NCI-H2227 treated with DMSO at 0.1 percent for 48 hours (cell line): Measurements from ENCODE around the gene SUGCT.
"Not testable (repeated sequence)": the region's sequence is repeated elsewhere in the genome, so short reads cannot be mapped to it uniquely, and the experiment has no call there.

ENCODE experiments used
- DNase-seq: peaks from one replicate; lab custom pipeline; 2025; lab: John Stamatoyannopoulos, UW

SUGCT gene

GRCh38 chr7:40263752-40264390 is 129.1 kb downstream of the SUGCT start:
- DNase-seq: no peak

- no peak for DNase-seq
These were observed 132.8 kb downstream of the SUGCT start for GRCh38 chr7:40267583-40267982.

- DNase-seq: not testable (repeated sequence)
These were observed 134.0 kb downstream of the SUGCT start for GRCh38 chr7:40268810-40269209.

- DNase-seq: no peak
These were observed 141.3 kb downstream of the SUGCT start for GRCh38 chr7:40276061-40276460.

- no peak for DNase-seq
These were observed 145.2 kb downstream of the SUGCT start for GRCh38 chr7:40279991-40280390.

- no peak for DNase-seq
These were observed 148.1 kb downstream of the SUGCT start for GRCh38 chr7:40282858-40283257.

GRCh38 chr7:40283391-40283790 is 148.6 kb downstream of the SUGCT start:
- no peak for DNase-seq

- no peak for DNase-seq
These were observed 154.0 kb downstream of the SUGCT start for GRCh38 chr7:40288827-40289226.

GRCh38 chr7:40297741-40298311 is 163.0 kb downstream of the SUGCT start:
- DNase-seq: no peak

GRCh38 chr7:40298421-40298820 is 163.6 kb downstream of the SUGCT start:
- DNase-seq: no peak

GRCh38 chr7:40299097-40299496 is 164.3 kb downstream of the SUGCT start:
- no peak for DNase-seq

- DNase-seq: no peak
These were observed 165.4 kb downstream of the SUGCT start for GRCh38 chr7:40300146-40300670.

GRCh38 chr7:40301486-40302068 is 166.8 kb downstream of the SUGCT start:
- no peak for DNase-seq

- no peak for DNase-seq
These were observed 169.2 kb downstream of the SUGCT start for GRCh38 chr7:40303996-40304395.

GRCh38 chr7:40305229-40305628 is 170.4 kb downstream of the SUGCT start:
- no peak for DNase-seq

GRCh38 chr7:40306025-40306424 is 171.2 kb downstream of the SUGCT start:
- DNase-seq: no peak

GRCh38 chr7:40306596-40306995 is 171.8 kb downstream of the SUGCT start:
- DNase-seq: no peak

GRCh38 chr7:40310258-40310657 is 175.5 kb downstream of the SUGCT start:
- DNase-seq: no peak

GRCh38 chr7:40311307-40311706 is 176.5 kb downstream of the SUGCT start:
- DNase-seq: no peak

GRCh38 chr7:40315277-40315676 is 180.5 kb downstream of the SUGCT start:
- DNase-seq: no peak

- no peak for DNase-seq
These were observed 181.4 kb downstream of the SUGCT start for GRCh38 chr7:40316176-40316575.

- DNase-seq: no peak
These were observed 190.1 kb downstream of the SUGCT start for GRCh38 chr7:40324914-40325313.

GRCh38 chr7:40327113-40327512 is 192.3 kb downstream of the SUGCT start:
- DNase-seq: no peak

GRCh38 chr7:40327873-40328272 is 193.1 kb downstream of the SUGCT start:
- no peak for DNase-seq
